ENCODE data around the gene PTPRQ.

GRCh38 chr12:80400571-80400991 is 43.5 kb upstream of the PTPRQ start:
- no peak for TF ChIP-seq CTCF (IDR thresholded peaks at IDR 0.05)
- no peak for TF ChIP-seq POLR2A (IDR thresholded peaks at IDR 0.05)
- TF ChIP-seq POLR2AphosphoS5 (IDR thresholded peaks at IDR 0.05) = no peak
